GM19025 (cell line): ENCODE data around the gene ASB18.
"Not testable (repeated sequence)": the region's sequence is repeated elsewhere in the genome, so short reads cannot be mapped to it uniquely, and the experiment has no call there.

Source experiments
- ATAC-seq: cut with Tn5 transposase; IDR thresholded peaks from one replicate; pipeline ENCODE4 v1.9.1; 2021; ENCODE audit warnings: mild to moderate bottlenecking, low read depth, moderate library complexity; ENCODE audit not compliant: unreplicated experiment

ASB18 gene

GRCh38 chr2:236264256-236264655 lies at the start of gene ASB18:
Gene ASB18 (minus strand): TSS chr2:236264406. CDS start chr2:236264345, 61 bp downstream.
- no peak for ATAC-seq

GRCh38 chr2:236311286-236311685 lies 47.1 kb upstream of the ASB18 start:
- ATAC-seq: no peak

GRCh38 chr2:236309669-236310029 lies 45.4 kb upstream of the ASB18 start:
- ATAC-seq: no peak

GRCh38 chr2:236308855-236309668 lies 44.9 kb upstream of the ASB18 start:
- ATAC-seq: no peak

GRCh38 chr2:236307641-236308040 lies 43.4 kb upstream of the ASB18 start:
- ATAC-seq: no peak

GRCh38 chr2:236306825-236307540 lies 42.8 kb upstream of the ASB18 start:
- ATAC-seq: no peak

GRCh38 chr2:236305964-236306605 lies 41.9 kb upstream of the ASB18 start:
- ATAC-seq: no peak

GRCh38 chr2:236305531-236305930 lies 41.3 kb upstream of the ASB18 start:
- no peak for ATAC-seq

GRCh38 chr2:236303935-236304334 lies 39.7 kb upstream of the ASB18 start:
- no peak for ATAC-seq

GRCh38 chr2:236302555-236302954 lies 38.3 kb upstream of the ASB18 start:
- ATAC-seq: no peak

GRCh38 chr2:236298924-236299475 lies 34.8 kb upstream of the ASB18 start:
- ATAC-seq: no peak

GRCh38 chr2:236295481-236295880 lies 31.3 kb upstream of the ASB18 start:
- no peak for ATAC-seq

- ATAC-seq: no peak
Measured at GRCh38 chr2:236294647-236295046, 30.4 kb upstream of the ASB18 start.

GRCh38 chr2:236293241-236293810 lies 29.1 kb upstream of the ASB18 start:
- no peak for ATAC-seq

- ATAC-seq: no peak
Measured at GRCh38 chr2:236291911-236292310, 27.7 kb upstream of the ASB18 start.

- ATAC-seq: no peak
Measured at GRCh38 chr2:236291476-236291875, 27.3 kb upstream of the ASB18 start.

GRCh38 chr2:236290742-236291425 lies 26.7 kb upstream of the ASB18 start:
- no peak for ATAC-seq

GRCh38 chr2:236289766-236290462 lies 25.7 kb upstream of the ASB18 start:
- ATAC-seq: no peak

- not testable (repeated sequence) for ATAC-seq
Measured at GRCh38 chr2:236288373-236288772, 24.2 kb upstream of the ASB18 start.

- ATAC-seq: no peak
Measured at GRCh38 chr2:236287656-236288055, 23.4 kb upstream of the ASB18 start.
